HCT116 (cell line): ENCODE measurements around the gene VLDLR. TPM values are rescaled to one million over a fixed set of nuclear protein-coding genes. Genes with fewer than 3 reads are reported as not detected.

Source experiments
- ATAC-seq: fragments of 200-7000 bp; cut with Tn5 transposase; 2 replicates; pipeline ENCODE4 v1.9.1; 2020; ENCODE audit warnings: mild to moderate bottlenecking, moderate library complexity
- BruUV-seq: library from RNA; stranded (reverse); fragments of 400-500 nt; replicated peaks from 2 replicates; lab custom pipeline; 2021; lab: Mats Ljungman, UMichigan
- CTCF ChIA-PET: fragments of 300-600 bp; sonication (Branson Sonifier 250); formaldehyde crosslinking; loops from one replicate; lab custom pipeline; 2021; ENCODE audit warnings: antibody characterized with exemption; lab: Charles Lee
- POLR2A ChIA-PET: fragments of 300-600, 350-600 bp; sonication (Branson Sonifier 250); formaldehyde crosslinking; loops from one replicate; lab custom pipeline; 2021; ENCODE audit warnings: antibody characterized with exemption; lab: Charles Lee
- RAD21 ChIA-PET, 2 experiments: fragments of 300-600 bp; sonication (Branson Sonifier 250); formaldehyde crosslinking; loops; one replicate each; lab custom pipeline; 2023; ENCODE audit warnings: low total read pairs in 2 of 2; ENCODE audit not compliant: uncharacterized antibody in 2 of 2, unreplicated experiment in 2 of 2, low non-redundant PET in 1 of 2; lab: Charles Lee
- DNase-seq: peaks from one replicate; pipeline ENCODE4 v3.0.0-alpha.2; 2010; ENCODE audit warnings: low read depth, low spot score
- H2AFZ ChIP-seq: fragments of 200-600 bp; shearing (Covaris generic), sonication (generic); 2 replicates; pipeline ENCODE4 v1.6.1; 2017; ENCODE audit warnings: low read depth, mixed run types, mixed read lengths, antibody characterized with exemption, low read length; ENCODE audit not compliant: poor library complexity, severe bottlenecking
- H3K27ac ChIP-seq: 2 replicates; pipeline ENCODE4 v1.5.1; 2012; ENCODE audit warnings: low read depth, low read length
- H3K27me3 ChIP-seq: fragments of 200-600 bp; sonication (generic); 2 replicates; pipeline ENCODE4 v1.6.1; 2016; ENCODE audit warnings: mixed run types, low read length, mixed read lengths; ENCODE audit not compliant: insufficient read depth
- H3K36me3 ChIP-seq, 2 experiments: fragments of 200-500 bp in 1 of 2; fragments of 200-600 bp in 1 of 2; sonication (Bioruptor generic) in 1 of 2; sonication (generic) in 1 of 2; 2 replicates each; pipeline versions ENCODE4 v1.5.1 to v1.6.1; 2014 to 2016; ENCODE audit warnings: low read length in 2 of 2, inconsistent platforms in 1 of 2, mixed read lengths in 1 of 2, mixed run types in 1 of 2; ENCODE audit not compliant: insufficient read depth in 2 of 2, control insufficient read depth in 1 of 2
- H3K4me1 ChIP-seq, 2 experiments: fragments of 200-600 bp in 1 of 2; sonication (generic) in 1 of 2; 2 replicates each; pipeline versions ENCODE4 v1.5.1 to v1.6.1; 2012 to 2017; ENCODE audit warnings: low read length in 2 of 2, inconsistent platforms in 1 of 2, mild to moderate bottlenecking in 1 of 2, mixed read lengths in 1 of 2, mixed run types in 1 of 2, moderate library complexity in 1 of 2; ENCODE audit not compliant: insufficient read depth in 2 of 2, control insufficient read depth in 1 of 2
- H3K4me2 ChIP-seq: fragments of 200-600 bp; sonication (generic); 2 replicates; pipeline ENCODE4 v1.6.1; 2017; ENCODE audit warnings: mixed run types, low read length, mixed read lengths
- H3K4me3 ChIP-seq, 2 experiments: fragments of 200-600 bp in 1 of 2; sonication (generic) in 1 of 2; replicated peaks in 1 of 2; 2 replicates each; pipeline ENCODE4 v1.5.1; 2011 to 2016; ENCODE audit warnings: low read length in 2 of 2, control low read depth in 1 of 2, low read depth in 1 of 2, mild to moderate bottlenecking in 1 of 2, mixed read lengths in 1 of 2, mixed run types in 1 of 2
- H3K79me2 ChIP-seq: fragments of 200-600 bp; sonication (generic); 2 replicates; pipeline ENCODE4 v1.6.1; 2017; ENCODE audit warnings: mild to moderate bottlenecking, mixed run types, low read length, moderate library complexity, mixed read lengths; ENCODE audit not compliant: insufficient read depth
- H3K9ac ChIP-seq: fragments of 200-600 bp; sonication (generic); 2 replicates; pipeline ENCODE4 v1.6.1; 2016; ENCODE audit warnings: low read length, mixed read lengths
- H3K9me2 ChIP-seq: fragments of 200-600 bp; sonication (generic), shearing (Covaris generic); 2 replicates; pipeline ENCODE4 v1.6.1; 2017; ENCODE audit warnings: mixed run types, mild to moderate bottlenecking, moderate library complexity; ENCODE audit not compliant: insufficient read depth
- H3K9me3 ChIP-seq, 2 experiments: fragments of 200-500 bp in 1 of 2; fragments of 200-600 bp in 1 of 2; sonication (Bioruptor generic) in 1 of 2; sonication (generic) in 1 of 2; 2 replicates each; pipeline ENCODE4 v1.6.1; 2014 to 2017; ENCODE audit warnings: low read length in 2 of 2, mixed read lengths in 2 of 2, inconsistent platforms in 1 of 2, low read depth in 1 of 2, mild to moderate bottlenecking in 1 of 2, mixed run types in 1 of 2, moderate library complexity in 1 of 2; ENCODE audit not compliant: control insufficient read depth in 1 of 2, insufficient read depth in 1 of 2
- H4K20me1 ChIP-seq: fragments of 200-600 bp; sonication (generic), shearing (Covaris generic); 2 replicates; pipeline ENCODE4 v1.6.1; 2017; ENCODE audit warnings: mixed run types, mild to moderate bottlenecking, moderate library complexity; ENCODE audit not compliant: insufficient read depth
- EGR1 ChIP-seq: IDR thresholded peaks from 2 replicates; pipeline ENCODE4 v1.6.1; 2012; ENCODE audit warnings: low read depth
- ELF1 ChIP-seq: IDR thresholded peaks from 2 replicates; pipeline ENCODE4 v1.6.1; 2012; ENCODE audit warnings: low read depth, borderline replicate concordance
- EZH2phosphoT487 ChIP-seq: fragments of 200-600 bp; IDR thresholded peaks from 2 replicates; pipeline ENCODE4 v1.6.1; 2018; ENCODE audit warnings: antibody characterized with exemption, borderline replicate concordance
- POLR2A ChIP-seq: IDR thresholded peaks from 2 replicates; pipeline ENCODE4 v1.7.0; 2011; ENCODE audit warnings: borderline replicate concordance; ENCODE audit not compliant: insufficient read depth, insufficient read length; ENCODE audit errors: extremely low read depth
- POLR2AphosphoS5 ChIP-seq: IDR thresholded peaks from 2 replicates; pipeline ENCODE4 v1.6.1; 2011; ENCODE audit warnings: mild to moderate bottlenecking, low read depth, low read length, moderate library complexity
- RAD21 ChIP-seq: IDR thresholded peaks from 2 replicates; pipeline ENCODE4 v1.6.1; 2012; ENCODE audit warnings: low read depth, mild to moderate bottlenecking
- SIN3A ChIP-seq: IDR thresholded peaks from 2 replicates; pipeline ENCODE4 v1.6.1; 2012; ENCODE audit warnings: low read depth
- SP1 ChIP-seq: IDR thresholded peaks from 2 replicates; pipeline ENCODE4 v1.6.1; 2012; ENCODE audit warnings: low read depth
- SRF ChIP-seq: IDR thresholded peaks from 2 replicates; pipeline ENCODE4 v1.6.1; 2012; ENCODE audit warnings: low read depth
- TCF7L2 ChIP-seq: IDR thresholded peaks from 2 replicates; pipeline ENCODE4 v1.7.0; 2011; ENCODE audit warnings: borderline replicate concordance, inconsistent platforms; ENCODE audit not compliant: insufficient read depth, insufficient read length; ENCODE audit errors: extremely low read depth
- YY1 ChIP-seq: IDR thresholded peaks from 2 replicates; pipeline ENCODE4 v1.6.1; 2011; ENCODE audit warnings: low read length, low read depth, moderate library complexity, mild to moderate bottlenecking; ENCODE audit not compliant: insufficient replicate concordance; ENCODE audit errors: extremely low read depth
- intact Hi-C: fragments of 100-400 bp; cut with micrococcal nuclease; formaldehyde crosslinking; loops from 2 replicates; pipeline ENCODE4 v1.10.0; 2022
- total RNA-seq: library from RNA; stranded (reverse); gene quantifications from one replicate; pipeline ENCODE4 v1.2.1, GENCODE V29; 2021; ENCODE audit not compliant: unreplicated experiment
- TF ChIP-seq, protein P1 (sequence below), 3 experiments: fragments of 200-600 bp in 1 of 3; sonication (generic) in 1 of 3; IDR thresholded peaks in 2 of 3; conservative IDR thresholded peaks in 1 of 3; 2 replicates each; pipeline ENCODE4 v1.5.1; 2012 to 2017; ENCODE audit warnings: low read depth in 2 of 3, low read length in 2 of 3, antibody characterized with exemption in 1 of 3, borderline replicate concordance in 1 of 3, control low read depth in 1 of 3, mild to moderate bottlenecking in 1 of 3, mixed read lengths in 1 of 3, mixed run types in 1 of 3, moderate library complexity in 1 of 3; ENCODE audit not compliant: insufficient read depth in 1 of 3
- TF ChIP-seq, protein P2 (sequence below): IDR thresholded peaks from 2 replicates; pipeline ENCODE4 v1.6.1; 2012

VLDLR gene
- total RNA-seq, 1 experiment from 2014 or later, result 0.17 TPM

DNA sequence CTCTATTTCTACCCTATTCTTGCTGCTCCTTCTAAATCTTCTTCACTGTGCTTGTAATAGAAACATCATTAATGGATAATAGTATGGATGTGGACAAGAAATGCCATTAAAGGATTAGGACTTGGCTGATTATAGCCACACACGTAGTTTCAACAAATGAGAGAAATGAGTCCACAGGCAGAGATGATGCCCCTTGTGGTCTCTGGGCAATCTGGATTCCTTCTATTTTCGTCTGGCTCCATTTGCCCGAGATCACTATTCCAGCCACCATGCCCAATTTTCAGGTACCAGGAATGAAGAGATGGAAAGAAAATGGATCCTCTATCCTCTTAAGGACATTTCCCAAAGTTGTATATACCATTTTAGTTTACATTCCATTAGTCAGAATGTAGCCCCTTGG lies 13.2 kb downstream of the VLDLR start:
- ATAC-seq, result no peak
- CTCF ChIA-PET, result no interaction called here
- BruUV-seq, result no TSS peak

DNA sequence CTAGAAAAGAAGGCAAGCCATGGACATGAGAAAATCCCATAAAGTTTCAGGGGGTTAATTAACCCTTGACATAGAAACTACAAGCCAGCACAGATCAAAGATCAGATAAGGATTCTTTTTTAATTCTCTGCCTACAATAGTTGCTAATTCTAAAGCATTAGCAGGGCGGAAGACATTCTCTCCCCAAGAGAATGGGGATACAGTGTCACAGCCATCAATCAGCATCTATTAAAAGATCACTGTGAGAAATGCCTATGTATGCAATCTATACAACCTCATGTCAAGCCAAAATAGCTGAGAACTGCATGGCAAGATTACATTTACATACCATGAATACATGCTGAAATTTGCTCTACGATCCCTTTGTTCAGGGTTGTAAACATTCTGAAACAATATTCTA lies 14.3 kb downstream of the VLDLR start:
- Histone ChIP-seq H2AFZ (no peak overlapping the region), H3K36me3 (no peaks in the 10 kb centered on the region), H3K4me2 (no peak overlapping the region), H3K79me2 (no peaks in the 10 kb centered on the region), H3K9ac (no peak overlapping the region), H3K27me3 (peaks cover 12% of the 10 kb centered on the region; the same call in 1 of the 2 replicates), H4K20me1 (no peaks in the 10 kb centered on the region), H3K9me2 (no peaks in the 10 kb centered on the region; the same call in 1 of the 2 replicates), H3K4me1 (no peaks in the 10 kb centered on the region), H3K9me3 (no peaks in the 10 kb centered on the region), H3K4me3 (no peak overlapping the region), H3K27ac (no peak overlapping the region)
- BruUV-seq, result no TSS peak
- POLR2A ChIA-PET, result no interaction called here
- intact Hi-C loops, result no loop called here
- no peak for ATAC-seq
- RAD21 ChIA-PET, result no interaction called here
- no peak for DNase-seq
- CTCF ChIA-PET, result no interaction called here
- TF ChIP-seq YY1, result no peak
- TF ChIP-seq EGR1, result no peak
- TF ChIP-seq TCF7L2, result no peak
- TF ChIP-seq SP1, result no peak
- TF ChIP-seq SIN3A, result no peak
- TF ChIP-seq POLR2A, result no peak
- TF ChIP-seq, protein P1, sequence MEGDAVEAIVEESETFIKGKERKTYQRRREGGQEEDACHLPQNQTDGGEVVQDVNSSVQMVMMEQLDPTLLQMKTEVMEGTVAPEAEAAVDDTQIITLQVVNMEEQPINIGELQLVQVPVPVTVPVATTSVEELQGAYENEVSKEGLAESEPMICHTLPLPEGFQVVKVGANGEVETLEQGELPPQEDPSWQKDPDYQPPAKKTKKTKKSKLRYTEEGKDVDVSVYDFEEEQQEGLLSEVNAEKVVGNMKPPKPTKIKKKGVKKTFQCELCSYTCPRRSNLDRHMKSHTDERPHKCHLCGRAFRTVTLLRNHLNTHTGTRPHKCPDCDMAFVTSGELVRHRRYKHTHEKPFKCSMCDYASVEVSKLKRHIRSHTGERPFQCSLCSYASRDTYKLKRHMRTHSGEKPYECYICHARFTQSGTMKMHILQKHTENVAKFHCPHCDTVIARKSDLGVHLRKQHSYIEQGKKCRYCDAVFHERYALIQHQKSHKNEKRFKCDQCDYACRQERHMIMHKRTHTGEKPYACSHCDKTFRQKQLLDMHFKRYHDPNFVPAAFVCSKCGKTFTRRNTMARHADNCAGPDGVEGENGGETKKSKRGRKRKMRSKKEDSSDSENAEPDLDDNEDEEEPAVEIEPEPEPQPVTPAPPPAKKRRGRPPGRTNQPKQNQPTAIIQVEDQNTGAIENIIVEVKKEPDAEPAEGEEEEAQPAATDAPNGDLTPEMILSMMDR (IDR thresholded peaks at IDR 0.05 in 2 of 3, conservative IDR thresholded peaks at IDR 0.05 in 1 of 3; ENCODE audit: borderline replicate concordance in 1 of 3, insufficient read depth in 1 of 3, low read depth in 2 of 3, low read length in 2 of 3), result no peak
- TF ChIP-seq ELF1, result no peak
- no peak for TF ChIP-seq EZH2phosphoT487
- TF ChIP-seq, protein P2, sequence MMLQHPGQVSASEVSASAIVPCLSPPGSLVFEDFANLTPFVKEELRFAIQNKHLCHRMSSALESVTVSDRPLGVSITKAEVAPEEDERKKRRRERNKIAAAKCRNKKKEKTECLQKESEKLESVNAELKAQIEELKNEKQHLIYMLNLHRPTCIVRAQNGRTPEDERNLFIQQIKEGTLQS, result no peak

More for the DNA sequence above, 13.2 kb downstream of the VLDLR start:
- no peaks in the 10 kb centered on the region for H3K4me1 ChIP-seq
- ChIA-PET RAD21 (no interaction called here), POLR2A (no interaction called here)
- no peak overlapping the region for H3K9ac ChIP-seq
- H3K9me2 ChIP-seq, result no peaks in the 10 kb centered on the region; the same call in 1 of the 2 replicates
- no peak overlapping the region for H3K27ac ChIP-seq
- no peaks in the 10 kb centered on the region for H3K36me3 ChIP-seq
- H4K20me1 ChIP-seq, result no peaks in the 10 kb centered on the region
- intact Hi-C loops, result no loop called here
- TF ChIP-seq, protein P2, result no peak
- TF ChIP-seq, protein P1 (IDR thresholded peaks at IDR 0.05 in 2 of 3, conservative IDR thresholded peaks at IDR 0.05 in 1 of 3; ENCODE audit: borderline replicate concordance in 1 of 3, insufficient read depth in 1 of 3, low read depth in 2 of 3, low read length in 2 of 3), result no peak
- TF ChIP-seq POLR2AphosphoS5 (no peak), YY1 (no peak), SRF (no peak), RAD21 (no peak)
- no peaks in the 10 kb centered on the region for H3K9me3 ChIP-seq
- no peak for DNase-seq
- no peak overlapping the region for H2AFZ ChIP-seq
- H3K4me2 ChIP-seq, result no peak overlapping the region
- peaks cover 12% of the 10 kb centered on the region; the same call in 1 of the 2 replicates for H3K27me3 ChIP-seq
- H3K79me2 ChIP-seq, result no peaks in the 10 kb centered on the region
- no peak overlapping the region for H3K4me3 ChIP-seq
